ENCODE data around the gene ELAC2.
"Not testable (repeated sequence)": the region's sequence is repeated elsewhere in the genome, so short reads cannot be mapped to it uniquely, and the experiment has no call there.

ELAC2 gene

DNA sequence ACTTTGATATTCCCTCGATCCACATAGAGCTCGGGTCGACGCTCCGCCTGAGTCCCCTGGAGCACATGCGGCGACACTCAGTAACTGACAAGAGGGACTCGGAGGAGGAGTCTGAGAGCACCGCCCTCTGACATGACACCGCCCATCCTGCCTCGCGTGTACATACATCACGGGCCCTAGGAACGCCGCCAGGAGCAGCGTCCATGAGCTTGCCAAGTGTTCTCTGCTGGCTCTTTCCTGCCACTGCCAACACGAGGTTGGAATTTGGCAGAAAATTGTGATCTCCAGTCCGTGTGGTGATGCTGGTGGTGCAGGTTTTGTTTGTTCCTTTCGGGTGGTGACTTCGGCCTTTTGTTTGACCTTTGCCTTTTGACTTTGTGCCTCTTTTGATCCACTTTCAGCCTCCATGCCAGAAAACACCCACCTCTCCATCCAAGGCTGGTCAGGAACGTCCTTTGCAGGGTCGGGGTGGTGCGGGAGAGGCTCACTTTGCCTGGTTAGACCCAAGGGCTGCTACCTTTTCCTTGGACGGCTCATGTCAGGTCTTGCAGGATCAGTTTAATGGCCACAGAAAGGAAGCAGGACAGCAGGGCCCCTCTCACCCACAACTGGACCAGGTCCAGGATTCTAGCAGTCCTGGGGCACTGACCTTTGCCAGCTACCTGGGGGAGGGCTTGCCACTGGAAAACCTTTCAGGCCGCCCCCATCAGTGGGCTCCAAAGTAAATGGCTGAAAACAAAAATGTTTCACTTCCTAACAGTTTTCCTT, 27.6 kb downstream of the ELAC2 start:
- DNase-seq (ENCODE audit: low spot score) = no peak

DNA sequence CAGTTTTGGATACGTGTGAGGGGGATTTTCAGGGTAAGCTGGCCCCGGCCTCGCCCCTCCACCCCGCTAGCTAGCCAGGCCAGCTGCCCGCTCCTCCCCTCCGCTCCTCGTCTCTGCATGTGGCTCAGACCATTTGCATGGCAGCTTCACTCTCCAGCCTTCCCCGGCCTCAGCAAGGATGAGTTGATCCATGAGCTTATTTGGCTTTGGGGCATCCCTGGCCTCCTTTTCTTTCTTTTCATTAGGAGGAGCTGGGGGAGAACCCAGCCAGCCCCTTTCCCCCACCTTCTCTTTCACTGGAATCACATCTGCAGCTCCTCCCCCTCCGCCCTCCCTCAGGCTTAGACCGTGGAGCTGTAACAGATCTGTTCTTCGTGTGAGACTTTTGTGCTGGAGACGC, 30.7 kb downstream of the ELAC2 start:
- DNase-seq (ENCODE audit: low spot score) = no peak

GRCh38 chr17:12985431-12986293, 32.2 kb downstream of the ELAC2 start:
- DNase-seq (ENCODE audit: low spot score) = no peak

GRCh38 chr17:12983991-12984884, 33.6 kb downstream of the ELAC2 start:
- DNase-seq (ENCODE audit: low spot score) = peak; percentile 35

- DNase-seq (ENCODE audit: low spot score) = no peak
Measured at GRCh38 chr17:12982224-12982623, 35.6 kb downstream of the ELAC2 start.

GRCh38 chr17:12979826-12980500, 37.9 kb downstream of the ELAC2 start:
- DNase-seq (ENCODE audit: low spot score) = no peak

- DNase-seq (ENCODE audit: low spot score) = no peak
Measured at GRCh38 chr17:12979246-12979645, 38.6 kb downstream of the ELAC2 start.

DNA sequence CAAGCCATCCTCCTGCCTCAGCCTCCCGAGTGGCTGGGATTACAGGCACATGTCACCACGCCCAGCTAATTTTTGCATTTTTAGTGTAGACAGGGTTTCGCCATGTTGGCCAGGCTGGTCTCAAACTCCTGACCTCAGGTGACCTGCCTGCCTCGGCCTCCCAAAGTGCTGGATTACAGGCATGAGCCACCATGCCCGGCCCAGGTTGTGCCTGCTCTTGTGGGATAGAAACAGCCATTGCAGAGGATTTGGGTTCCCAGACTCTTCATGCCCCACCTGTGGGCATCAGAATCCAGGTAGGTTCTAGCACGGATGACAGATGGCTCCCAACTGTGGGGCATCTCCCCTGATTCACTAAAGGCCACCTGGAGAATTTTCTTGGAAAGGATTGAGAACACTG, 39.0 kb downstream of the ELAC2 start:
- not testable (repeated sequence) for DNase-seq (ENCODE audit: low spot score)

- DNase-seq (ENCODE audit: low spot score) = no peak
Measured at GRCh38 chr17:12977008-12977751, 40.6 kb downstream of the ELAC2 start.

GRCh38 chr17:12974005-12974531, 43.8 kb downstream of the ELAC2 start:
- no peak for DNase-seq (ENCODE audit: low spot score)

GRCh38 chr17:12973496-12974004, 44.3 kb downstream of the ELAC2 start:
- no peak for DNase-seq (ENCODE audit: low spot score)

- DNase-seq (ENCODE audit: low spot score) = no peak
Measured at GRCh38 chr17:12967962-12968361, 49.9 kb downstream of the ELAC2 start.

DNA sequence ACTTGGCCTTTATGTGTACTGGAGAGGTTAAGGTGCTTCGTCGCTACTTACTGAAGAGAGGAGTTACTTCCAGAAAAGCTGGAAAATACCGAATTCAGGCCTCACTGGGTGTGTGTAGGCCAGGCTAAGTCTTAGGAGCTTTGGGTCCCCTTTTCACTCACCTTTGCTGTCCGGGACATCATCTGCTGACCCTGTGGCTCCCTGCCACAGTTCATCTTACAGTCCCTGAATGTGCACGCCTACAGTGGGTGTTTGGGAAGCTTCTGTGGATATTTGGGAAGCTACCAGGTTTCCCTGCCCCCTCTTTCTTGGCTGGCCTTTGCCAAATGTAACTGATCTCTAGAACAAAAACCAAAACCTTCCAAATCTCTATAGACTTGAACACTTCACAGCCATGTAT, 51.4 kb downstream of the ELAC2 start:
- no peak for DNase-seq (ENCODE audit: low spot score)

- no peak for DNase-seq (ENCODE audit: low spot score)
Measured at GRCh38 chr17:12965988-12966387, 51.8 kb downstream of the ELAC2 start.

- no peak for DNase-seq (ENCODE audit: low spot score)
Measured at GRCh38 chr17:12964840-12965239, 53.0 kb downstream of the ELAC2 start.

DNA sequence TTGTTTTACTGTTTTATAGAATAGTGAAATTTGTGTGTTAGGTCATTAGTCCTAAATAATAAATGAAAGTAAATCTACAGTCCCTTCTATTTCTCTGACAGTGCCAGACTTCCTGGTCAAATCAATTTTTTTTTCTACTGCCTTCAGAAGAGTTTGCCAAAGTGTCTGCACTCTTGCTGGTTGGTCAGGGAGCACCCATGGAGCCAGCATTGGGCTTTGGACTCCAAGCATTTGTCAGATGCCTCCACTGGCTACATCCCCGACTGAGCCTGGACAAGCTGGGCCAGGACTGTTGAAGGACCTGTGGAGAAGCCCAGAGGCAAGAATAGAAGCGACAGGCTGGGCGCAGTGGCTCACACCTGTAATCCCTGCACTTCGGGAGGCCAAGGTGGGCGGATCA, 53.7 kb downstream of the ELAC2 start:
- no peak for DNase-seq (ENCODE audit: low spot score)

DNA sequence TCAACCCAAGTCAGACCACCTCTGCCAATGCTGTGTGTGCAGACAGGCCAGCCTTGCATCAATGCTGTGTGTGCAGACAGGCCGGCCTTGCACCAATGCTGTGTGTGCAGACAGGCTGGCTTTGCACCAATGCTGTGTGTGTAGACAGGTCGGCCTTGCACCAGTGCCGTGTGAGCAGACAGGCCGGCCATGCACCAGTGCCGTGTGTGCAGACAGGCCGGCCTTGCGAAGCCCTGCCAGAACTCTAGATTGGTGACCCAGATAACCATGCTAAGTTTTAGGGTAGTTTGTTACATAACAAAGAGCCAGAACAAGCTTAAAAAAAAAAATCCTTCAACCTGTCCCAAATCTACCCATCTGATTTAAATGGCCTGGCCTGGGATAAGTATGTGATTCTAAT, 54.3 kb downstream of the ELAC2 start:
- DNase-seq (ENCODE audit: low spot score) = no peak

DNA sequence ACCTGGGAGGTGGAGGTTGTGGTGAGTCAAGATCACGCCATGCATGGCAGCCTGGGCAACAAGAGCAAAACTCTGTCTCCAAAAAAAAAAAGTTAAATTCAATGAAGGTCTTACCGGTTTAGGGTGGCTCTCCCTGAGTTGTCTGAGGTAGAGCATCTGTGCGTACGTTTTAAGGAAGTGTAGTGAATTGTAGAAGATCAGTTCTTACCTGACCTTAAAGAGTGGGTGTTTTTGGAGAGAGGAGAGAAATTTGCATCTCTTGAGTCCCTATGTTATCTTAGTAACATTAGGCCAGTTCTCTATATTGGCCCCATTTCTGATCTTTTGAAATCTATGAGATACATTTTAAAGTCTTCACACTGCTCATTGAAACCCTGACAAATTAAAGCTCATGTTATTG, 56.2 kb downstream of the ELAC2 start:
- no peak for DNase-seq (ENCODE audit: low spot score)

DNA sequence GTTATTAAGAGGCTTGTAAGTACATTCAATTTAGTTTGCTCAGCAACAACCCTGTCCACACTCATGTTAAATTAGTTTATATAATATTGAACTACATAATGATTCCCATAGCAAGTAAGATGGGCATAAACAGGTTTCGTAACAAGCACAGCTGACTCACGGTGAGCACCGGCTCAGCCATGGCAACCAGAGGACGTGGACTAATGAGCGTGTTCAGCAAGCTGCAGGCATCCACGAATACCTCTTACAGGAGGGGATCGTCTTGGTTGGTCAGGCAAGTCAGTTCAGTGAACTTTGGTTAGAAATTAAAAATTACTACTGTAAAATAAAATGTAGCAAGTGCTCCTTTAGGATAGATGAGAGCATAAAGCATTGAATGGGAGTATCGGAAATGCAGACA, 58.4 kb downstream of the ELAC2 start:
- DNase-seq (ENCODE audit: low spot score) = no peak

GRCh38 chr17:12958786-12959185, 59.0 kb downstream of the ELAC2 start:
- DNase-seq (ENCODE audit: low spot score) = peak; percentile 32

DNA sequence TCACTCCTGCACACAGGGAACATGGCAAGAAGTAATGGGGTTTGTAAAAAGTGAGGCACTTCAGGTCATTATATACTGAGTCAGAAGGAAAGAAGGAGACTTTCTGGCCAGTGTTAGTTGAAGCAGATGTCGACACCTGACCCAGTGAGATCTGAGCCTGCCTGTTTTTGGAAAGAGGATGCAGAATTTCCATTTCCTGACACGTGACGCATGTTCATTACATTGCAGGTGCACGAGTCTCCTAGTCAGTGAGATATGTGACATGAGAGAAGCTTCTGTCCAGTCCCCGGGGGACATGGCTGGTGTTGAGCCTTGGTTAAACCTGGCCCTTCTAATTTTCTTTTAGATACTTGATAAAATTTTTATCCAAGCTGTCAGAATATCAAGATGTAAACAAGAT, 62.3 kb downstream of the ELAC2 start:
- no peak for DNase-seq (ENCODE audit: low spot score)

All from RKO (cell line).